Measurements from ENCODE around the gene ARID5A. TPM values are rescaled to one million over a fixed set of nuclear protein-coding genes. Genes with fewer than 3 reads are reported as not detected.

The ARID5A gene
- total and polyA plus RNA-seq, 2 of the 13 experiments (the other 11 are each of a cell fraction or from before 2014, with no cell fraction given) = 6.0 to 9.5 TPM

DNA sequence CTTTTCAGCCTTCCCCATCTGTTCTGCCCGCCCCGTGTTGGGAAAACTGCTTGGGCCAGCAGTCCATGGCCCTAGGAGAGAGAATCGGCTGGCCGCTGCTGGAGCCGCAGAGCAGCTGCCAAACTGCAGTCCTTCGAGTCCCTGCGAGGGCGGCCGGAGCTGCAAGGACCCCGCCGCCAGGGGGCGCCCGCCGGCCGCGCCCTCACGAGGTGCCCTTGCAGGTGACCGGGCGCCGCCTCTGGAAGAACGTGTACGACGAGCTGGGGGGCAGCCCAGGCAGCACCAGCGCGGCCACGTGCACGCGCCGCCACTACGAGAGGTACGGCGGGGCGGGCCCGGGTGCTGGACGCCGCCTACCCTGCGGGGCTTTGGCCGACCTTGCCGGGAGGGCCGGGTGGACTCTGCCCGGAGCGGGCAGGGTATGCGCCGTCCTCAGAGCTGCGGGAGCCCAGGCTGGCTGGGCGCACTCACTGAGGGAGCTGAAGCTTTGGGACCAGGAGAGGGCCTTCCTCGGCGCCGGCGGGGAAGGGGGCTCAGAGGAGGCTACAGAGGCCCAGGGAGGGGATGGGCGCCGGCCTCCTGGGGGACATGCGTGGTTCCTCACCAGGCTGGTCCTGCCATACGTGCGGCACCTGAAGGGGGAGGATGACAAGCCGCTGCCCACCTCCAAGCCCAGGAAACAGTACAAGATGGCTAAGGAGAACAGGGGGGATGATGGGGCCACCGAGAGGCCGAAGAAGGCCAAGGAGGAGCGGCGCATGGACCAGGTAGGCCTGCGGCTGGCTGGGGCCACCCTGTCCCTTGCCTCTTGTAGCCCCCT, 13.6 kb downstream of the ARID5A start (continued):
- TF ChIP-seq, protein P1, sequence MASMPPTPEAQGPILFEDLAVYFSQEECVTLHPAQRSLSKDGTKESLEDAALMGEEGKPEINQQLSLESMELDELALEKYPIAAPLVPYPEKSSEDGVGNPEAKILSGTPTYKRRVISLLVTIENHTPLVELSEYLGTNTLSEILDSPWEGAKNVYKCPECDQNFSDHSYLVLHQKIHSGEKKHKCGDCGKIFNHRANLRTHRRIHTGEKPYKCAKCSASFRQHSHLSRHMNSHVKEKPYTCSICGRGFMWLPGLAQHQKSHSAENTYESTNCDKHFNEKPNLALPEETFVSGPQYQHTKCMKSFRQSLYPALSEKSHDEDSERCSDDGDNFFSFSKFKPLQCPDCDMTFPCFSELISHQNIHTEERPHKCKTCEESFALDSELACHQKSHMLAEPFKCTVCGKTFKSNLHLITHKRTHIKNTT (CRISPR knock-in tag; IDR thresholded peaks at IDR 0.05) = no peak
- TF ChIP-seq, protein P2, sequence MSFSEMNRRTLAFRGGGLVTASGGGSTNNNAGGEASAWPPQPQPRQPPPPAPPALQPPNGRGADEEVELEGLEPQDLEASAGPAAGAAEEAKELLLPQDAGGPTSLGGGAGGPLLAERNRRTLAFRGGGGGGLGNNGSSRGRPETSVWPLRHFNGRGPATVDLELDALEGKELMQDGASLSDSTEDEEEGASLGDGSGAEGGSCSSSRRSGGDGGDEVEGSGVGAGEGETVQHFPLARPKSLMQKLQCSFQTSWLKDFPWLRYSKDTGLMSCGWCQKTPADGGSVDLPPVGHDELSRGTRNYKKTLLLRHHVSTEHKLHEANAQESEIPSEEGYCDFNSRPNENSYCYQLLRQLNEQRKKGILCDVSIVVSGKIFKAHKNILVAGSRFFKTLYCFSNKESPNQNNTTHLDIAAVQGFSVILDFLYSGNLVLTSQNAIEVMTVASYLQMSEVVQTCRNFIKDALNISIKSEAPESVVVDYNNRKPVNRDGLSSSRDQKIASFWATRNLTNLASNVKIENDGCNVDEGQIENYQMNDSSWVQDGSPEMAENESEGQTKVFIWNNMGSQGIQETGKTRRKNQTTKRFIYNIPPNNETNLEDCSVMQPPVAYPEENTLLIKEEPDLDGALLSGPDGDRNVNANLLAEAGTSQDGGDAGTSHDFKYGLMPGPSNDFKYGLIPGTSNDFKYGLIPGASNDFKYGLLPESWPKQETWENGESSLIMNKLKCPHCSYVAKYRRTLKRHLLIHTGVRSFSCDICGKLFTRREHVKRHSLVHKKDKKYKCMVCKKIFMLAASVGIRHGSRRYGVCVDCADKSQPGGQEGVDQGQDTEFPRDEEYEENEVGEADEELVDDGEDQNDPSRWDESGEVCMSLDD (CRISPR knock-in tag; IDR thresholded peaks at IDR 0.05; ENCODE audit: borderline replicate concordance) = peak; percentile 67; the same call in 1 of the 2 replicates
- TF ChIP-seq ZNF24 (IDR thresholded peaks at IDR 0.05) (peak; percentile 48; the same call in 1 of the 2 replicates), POLR2A (IDR thresholded peaks at IDR 0.05; ENCODE audit: insufficient read depth in 1 of 2, low read depth in 2 of 2, low read length in 2 of 2) (peak in 1 of 2 experiments; percentile 85; a peak in 2 of 4 replicates), MAFF (IDR thresholded peaks at IDR 0.05; ENCODE audit: low read depth, low read length) (no peak), CREBL2 (CRISPR knock-in tag; IDR thresholded peaks at IDR 0.05; ENCODE audit: borderline replicate concordance) (peak; percentile 85; the same call in 1 of the 2 replicates), ZC3H4 (CRISPR knock-in tag; IDR thresholded peaks at IDR 0.05; ENCODE audit: borderline replicate concordance) (0 out of 2 replicates have a peak, but pooled peaks have one; percentile 14), AFF4 (CRISPR knock-in tag; IDR thresholded peaks at IDR 0.05) (0 out of 2 replicates have a peak, but pooled peaks have one; percentile 47), RCOR2 (CRISPR knock-in tag; IDR thresholded peaks at IDR 0.05) (peak; percentile 84; the same call in 1 of the 2 replicates), FOSL1 (CRISPR knock-in tag; IDR thresholded peaks at IDR 0.05; ENCODE audit: borderline replicate concordance) (no peak)
- TF ChIP-seq, protein P3, sequence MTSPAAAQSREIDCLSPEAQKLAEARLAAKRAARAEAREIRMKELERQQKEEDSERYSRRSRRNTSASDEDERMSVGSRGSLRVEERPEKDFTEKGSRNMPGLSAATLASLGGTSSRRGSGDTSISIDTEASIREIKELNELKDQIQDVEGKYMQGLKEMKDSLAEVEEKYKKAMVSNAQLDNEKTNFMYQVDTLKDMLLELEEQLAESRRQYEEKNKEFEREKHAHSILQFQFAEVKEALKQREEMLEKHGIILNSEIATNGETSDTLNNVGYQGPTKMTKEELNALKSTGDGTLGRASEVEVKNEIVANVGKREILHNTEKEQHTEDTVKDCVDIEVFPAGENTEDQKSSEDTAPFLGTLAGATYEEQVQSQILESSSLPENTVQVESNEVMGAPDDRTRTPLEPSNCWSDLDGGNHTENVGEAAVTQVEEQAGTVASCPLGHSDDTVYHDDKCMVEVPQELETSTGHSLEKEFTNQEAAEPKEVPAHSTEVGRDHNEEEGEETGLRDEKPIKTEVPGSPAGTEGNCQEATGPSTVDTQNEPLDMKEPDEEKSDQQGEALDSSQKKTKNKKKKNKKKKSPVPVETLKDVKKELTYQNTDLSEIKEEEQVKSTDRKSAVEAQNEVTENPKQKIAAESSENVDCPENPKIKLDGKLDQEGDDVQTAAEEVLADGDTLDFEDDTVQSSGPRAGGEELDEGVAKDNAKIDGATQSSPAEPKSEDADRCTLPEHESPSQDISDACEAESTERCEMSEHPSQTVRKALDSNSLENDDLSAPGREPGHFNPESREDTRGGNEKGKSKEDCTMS (CRISPR knock-in tag; conservative IDR thresholded peaks at IDR 0.05) = no peak
- TF ChIP-seq, protein P4, sequence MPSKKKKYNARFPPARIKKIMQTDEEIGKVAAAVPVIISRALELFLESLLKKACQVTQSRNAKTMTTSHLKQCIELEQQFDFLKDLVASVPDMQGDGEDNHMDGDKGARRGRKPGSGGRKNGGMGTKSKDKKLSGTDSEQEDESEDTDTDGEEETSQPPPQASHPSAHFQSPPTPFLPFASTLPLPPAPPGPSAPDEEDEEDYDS (CRISPR knock-in tag; IDR thresholded peaks at IDR 0.05) = peak; percentile 65; the same call in 1 of the 2 replicates
- TF ChIP-seq, protein P5, sequence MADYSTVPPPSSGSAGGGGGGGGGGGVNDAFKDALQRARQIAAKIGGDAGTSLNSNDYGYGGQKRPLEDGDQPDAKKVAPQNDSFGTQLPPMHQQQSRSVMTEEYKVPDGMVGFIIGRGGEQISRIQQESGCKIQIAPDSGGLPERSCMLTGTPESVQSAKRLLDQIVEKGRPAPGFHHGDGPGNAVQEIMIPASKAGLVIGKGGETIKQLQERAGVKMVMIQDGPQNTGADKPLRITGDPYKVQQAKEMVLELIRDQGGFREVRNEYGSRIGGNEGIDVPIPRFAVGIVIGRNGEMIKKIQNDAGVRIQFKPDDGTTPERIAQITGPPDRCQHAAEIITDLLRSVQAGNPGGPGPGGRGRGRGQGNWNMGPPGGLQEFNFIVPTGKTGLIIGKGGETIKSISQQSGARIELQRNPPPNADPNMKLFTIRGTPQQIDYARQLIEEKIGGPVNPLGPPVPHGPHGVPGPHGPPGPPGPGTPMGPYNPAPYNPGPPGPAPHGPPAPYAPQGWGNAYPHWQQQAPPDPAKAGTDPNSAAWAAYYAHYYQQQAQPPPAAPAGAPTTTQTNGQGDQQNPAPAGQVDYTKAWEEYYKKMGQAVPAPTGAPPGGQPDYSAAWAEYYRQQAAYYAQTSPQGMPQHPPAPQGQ (CRISPR knock-in tag; IDR thresholded peaks at IDR 0.05; ENCODE audit: borderline replicate concordance) = 0 out of 2 replicates have a peak, but pooled peaks have one; percentile 43
